HCT116 (cell line): ENCODE results near the gene HDAC7. TPM values are rescaled to one million over a fixed set of nuclear protein-coding genes. Genes with fewer than 3 reads are reported as not detected.

Source experiments
- ATAC-seq: fragments of 200-7000 bp; cut with Tn5 transposase; 2 replicates; pipeline ENCODE4 v1.9.1; 2020; ENCODE audit warnings: mild to moderate bottlenecking, moderate library complexity
- BruUV-seq: library from RNA; stranded (reverse); fragments of 400-500 nt; replicated peaks from 2 replicates; lab custom pipeline; 2021; lab: Mats Ljungman, UMichigan
- CTCF ChIA-PET: fragments of 300-600 bp; sonication (Branson Sonifier 250); formaldehyde crosslinking; loops from one replicate; lab custom pipeline; 2021; ENCODE audit warnings: antibody characterized with exemption; lab: Charles Lee
- POLR2A ChIA-PET: fragments of 300-600, 350-600 bp; sonication (Branson Sonifier 250); formaldehyde crosslinking; loops from one replicate; lab custom pipeline; 2021; ENCODE audit warnings: antibody characterized with exemption; lab: Charles Lee
- RAD21 ChIA-PET, 2 experiments: fragments of 300-600 bp; sonication (Branson Sonifier 250); formaldehyde crosslinking; loops; one replicate each; lab custom pipeline; 2023; ENCODE audit warnings: low total read pairs in 2 of 2; ENCODE audit not compliant: uncharacterized antibody in 2 of 2, unreplicated experiment in 2 of 2, low non-redundant PET in 1 of 2; lab: Charles Lee
- DNase-seq: peaks from one replicate; pipeline ENCODE4 v3.0.0-alpha.2; 2010; ENCODE audit warnings: low read depth, low spot score
- H2AFZ ChIP-seq: fragments of 200-600 bp; shearing (Covaris generic), sonication (generic); 2 replicates; pipeline ENCODE4 v1.6.1; 2017; ENCODE audit warnings: low read depth, mixed run types, mixed read lengths, antibody characterized with exemption, low read length; ENCODE audit not compliant: poor library complexity, severe bottlenecking
- H3K27ac ChIP-seq: 2 replicates; pipeline ENCODE4 v1.5.1; 2012; ENCODE audit warnings: low read depth, low read length
- H3K27me3 ChIP-seq: fragments of 200-600 bp; sonication (generic); 2 replicates; pipeline ENCODE4 v1.6.1; 2016; ENCODE audit warnings: mixed run types, low read length, mixed read lengths; ENCODE audit not compliant: insufficient read depth
- H3K36me3 ChIP-seq, 2 experiments: fragments of 200-500 bp in 1 of 2; fragments of 200-600 bp in 1 of 2; sonication (Bioruptor generic) in 1 of 2; sonication (generic) in 1 of 2; 2 replicates each; pipeline versions ENCODE4 v1.5.1 to v1.6.1; 2014 to 2016; ENCODE audit warnings: low read length in 2 of 2, inconsistent platforms in 1 of 2, mixed read lengths in 1 of 2, mixed run types in 1 of 2; ENCODE audit not compliant: insufficient read depth in 2 of 2, control insufficient read depth in 1 of 2
- H3K4me1 ChIP-seq, 2 experiments: fragments of 200-600 bp in 1 of 2; sonication (generic) in 1 of 2; 2 replicates each; pipeline versions ENCODE4 v1.5.1 to v1.6.1; 2012 to 2017; ENCODE audit warnings: low read length in 2 of 2, inconsistent platforms in 1 of 2, mild to moderate bottlenecking in 1 of 2, mixed read lengths in 1 of 2, mixed run types in 1 of 2, moderate library complexity in 1 of 2; ENCODE audit not compliant: insufficient read depth in 2 of 2, control insufficient read depth in 1 of 2
- H3K4me2 ChIP-seq: fragments of 200-600 bp; sonication (generic); 2 replicates; pipeline ENCODE4 v1.6.1; 2017; ENCODE audit warnings: mixed run types, low read length, mixed read lengths
- H3K4me3 ChIP-seq, 2 experiments: fragments of 200-600 bp in 1 of 2; sonication (generic) in 1 of 2; replicated peaks in 1 of 2; 2 replicates each; pipeline ENCODE4 v1.5.1; 2011 to 2016; ENCODE audit warnings: low read length in 2 of 2, control low read depth in 1 of 2, low read depth in 1 of 2, mild to moderate bottlenecking in 1 of 2, mixed read lengths in 1 of 2, mixed run types in 1 of 2
- H3K79me2 ChIP-seq: fragments of 200-600 bp; sonication (generic); 2 replicates; pipeline ENCODE4 v1.6.1; 2017; ENCODE audit warnings: mild to moderate bottlenecking, mixed run types, low read length, moderate library complexity, mixed read lengths; ENCODE audit not compliant: insufficient read depth
- H3K9ac ChIP-seq: fragments of 200-600 bp; sonication (generic); 2 replicates; pipeline ENCODE4 v1.6.1; 2016; ENCODE audit warnings: low read length, mixed read lengths
- H3K9me2 ChIP-seq: fragments of 200-600 bp; sonication (generic), shearing (Covaris generic); 2 replicates; pipeline ENCODE4 v1.6.1; 2017; ENCODE audit warnings: mixed run types, mild to moderate bottlenecking, moderate library complexity; ENCODE audit not compliant: insufficient read depth
- H3K9me3 ChIP-seq, 2 experiments: fragments of 200-500 bp in 1 of 2; fragments of 200-600 bp in 1 of 2; sonication (Bioruptor generic) in 1 of 2; sonication (generic) in 1 of 2; 2 replicates each; pipeline ENCODE4 v1.6.1; 2014 to 2017; ENCODE audit warnings: low read length in 2 of 2, mixed read lengths in 2 of 2, inconsistent platforms in 1 of 2, low read depth in 1 of 2, mild to moderate bottlenecking in 1 of 2, mixed run types in 1 of 2, moderate library complexity in 1 of 2; ENCODE audit not compliant: control insufficient read depth in 1 of 2, insufficient read depth in 1 of 2
- H4K20me1 ChIP-seq: fragments of 200-600 bp; sonication (generic), shearing (Covaris generic); 2 replicates; pipeline ENCODE4 v1.6.1; 2017; ENCODE audit warnings: mixed run types, mild to moderate bottlenecking, moderate library complexity; ENCODE audit not compliant: insufficient read depth
- CEBPB ChIP-seq: IDR thresholded peaks from 2 replicates; pipeline ENCODE4 v1.6.1; 2012; ENCODE audit warnings: low read depth
- EZH2phosphoT487 ChIP-seq: fragments of 200-600 bp; IDR thresholded peaks from 2 replicates; pipeline ENCODE4 v1.6.1; 2018; ENCODE audit warnings: antibody characterized with exemption, borderline replicate concordance
- POLR2AphosphoS5 ChIP-seq: IDR thresholded peaks from 2 replicates; pipeline ENCODE4 v1.6.1; 2011; ENCODE audit warnings: mild to moderate bottlenecking, low read depth, low read length, moderate library complexity
- RAD21 ChIP-seq: IDR thresholded peaks from 2 replicates; pipeline ENCODE4 v1.6.1; 2012; ENCODE audit warnings: low read depth, mild to moderate bottlenecking
- SIN3A ChIP-seq: IDR thresholded peaks from 2 replicates; pipeline ENCODE4 v1.6.1; 2012; ENCODE audit warnings: low read depth
- ZBTB33 ChIP-seq: IDR thresholded peaks from 2 replicates; pipeline ENCODE4 v1.6.1; 2011; ENCODE audit warnings: mild to moderate bottlenecking, low read length, moderate library complexity; ENCODE audit not compliant: insufficient replicate concordance; ENCODE audit errors: extremely low read depth
- intact Hi-C: fragments of 100-400 bp; cut with micrococcal nuclease; formaldehyde crosslinking; loops from 2 replicates; pipeline ENCODE4 v1.10.0; 2022
- total RNA-seq: library from RNA; stranded (reverse); gene quantifications from one replicate; pipeline ENCODE4 v1.2.1, GENCODE V29; 2021; ENCODE audit not compliant: unreplicated experiment

HDAC7 gene
- total RNA-seq, 1 experiment from 2014 or later, result 38.1 TPM

DNA sequence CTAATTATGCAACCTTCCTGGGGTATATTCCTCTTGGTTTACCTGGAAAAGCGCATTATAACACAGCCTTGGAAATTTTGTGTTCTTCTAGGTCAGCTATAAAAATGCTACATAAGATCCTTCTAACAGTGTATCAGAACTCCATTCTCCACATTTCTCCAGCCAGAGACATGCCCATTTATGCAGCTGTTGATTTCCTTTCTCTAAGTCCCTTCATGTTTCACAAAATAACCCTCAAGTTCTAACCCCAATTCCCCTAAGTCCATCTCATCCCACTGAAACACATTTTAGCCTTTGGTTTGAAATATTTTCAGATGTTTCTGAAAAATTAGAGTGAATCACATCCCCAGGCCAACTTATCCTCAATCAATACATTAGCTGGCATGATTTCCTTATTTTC, 20.9 kb upstream of the HDAC7 start (continued):
- TF ChIP-seq ZBTB33 (no peak), RAD21 (no peak), EZH2phosphoT487 (no peak), POLR2AphosphoS5 (no peak)
- TF ChIP-seq, all 23 proteins: peak for 0

DNA sequence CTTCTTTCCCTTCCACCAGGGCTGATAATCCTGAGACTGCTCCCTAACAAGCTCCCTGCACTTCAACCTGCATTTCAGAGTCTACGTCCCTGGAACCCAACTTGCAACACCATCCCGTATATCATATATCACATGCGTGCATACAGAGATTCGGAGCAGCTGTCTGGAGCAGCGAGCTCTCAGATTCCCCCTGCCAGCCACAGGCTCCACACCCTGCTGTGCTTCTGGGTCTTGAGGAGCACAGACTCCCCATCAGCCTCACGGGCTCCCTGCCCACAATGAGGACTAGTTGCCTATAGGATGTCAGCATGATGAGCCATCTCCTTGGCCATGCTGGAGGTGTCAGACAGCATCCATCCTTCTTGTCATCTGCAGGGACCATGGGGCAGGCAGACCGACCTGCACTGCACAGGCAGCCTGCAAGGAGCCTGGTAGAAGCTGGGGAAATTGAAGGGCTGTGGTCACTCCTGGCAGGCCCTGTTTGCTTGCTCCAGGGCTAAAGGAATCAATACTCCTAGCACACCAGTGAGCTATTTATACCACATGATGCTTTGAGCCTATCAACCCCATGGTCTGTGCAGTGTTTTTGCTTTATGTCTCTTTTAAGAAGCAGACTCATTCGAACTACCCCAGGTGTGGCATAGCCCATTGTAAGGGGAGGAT, 19.6 kb upstream of the HDAC7 start:
- Histone ChIP-seq H3K27me3 (no peaks in the 10 kb centered on the region), H3K27ac (no peak overlapping the region), H3K36me3 (no peaks in the 10 kb centered on the region), H2AFZ (no peak overlapping the region), H3K9ac (no peak overlapping the region), H3K4me3 (no peak overlapping the region), H3K9me2 (no peaks in the 10 kb centered on the region), H3K4me2 (no peak overlapping the region), H4K20me1 (no peaks in the 10 kb centered on the region), H3K79me2 (no peaks in the 10 kb centered on the region), H3K4me1 (peaks cover 10 to 34% of the 10 kb centered on the region in 2 experiments; a peak in 2 of 4 replicates), H3K9me3 (no peaks in the 10 kb centered on the region)
- CTCF ChIA-PET, result interaction anchor here (0.6 to 4.7 kb wide), 37 partner anchors 8 to 807 kb away, joined by 3 to 164 read pairs (median 7); partner anchors contain the start of genes RAPGEF3 and SLC48A1
- ATAC-seq (no peak), DNase-seq (no peak)
- intact Hi-C loops, result loop anchor here (5.0 kb wide), 4 partner anchors 62 to 807 kb away; no protein-coding TSS in a partner anchor
- TF ChIP-seq CEBPB (no peak), SIN3A (no peak)
- BruUV-seq, result no TSS peak
- RAD21 ChIA-PET, result interaction anchor here (0.6 to 2.7 kb wide), 16 partner anchors 19 to 318 kb away, joined by 3 to 25 read pairs (median 6); partner anchors contain the start of genes SLC48A1 (in 2 of the 2) and ASB8 (in 1 of the 2)
- POLR2A ChIA-PET, result interaction anchor here (1.0 to 2.1 kb wide), 4 partner anchors 11 to 133 kb away, joined by 3 to 6 read pairs (median 4); partner anchors contain the start of gene RPAP3
